PC-3 (cell line): ENCODE data around the gene LOC101059915.

ENCODE experiments used
- ATAC-seq: fragments of 200-7000 bp; cut with Tn5 transposase; 2 replicates; pipeline ENCODE4 v1.9.1; 2020; ENCODE audit warnings: mild to moderate bottlenecking, moderate library complexity
- BruUV-seq: library from RNA; stranded (reverse); fragments of 400-500 nt; replicated peaks from 2 replicates; lab custom pipeline; 2021; lab: Mats Ljungman, UMichigan
- CTCF ChIA-PET: fragments of 300-600 bp; sonication (Branson Sonifier 250); formaldehyde crosslinking; loops from one replicate; lab custom pipeline; 2022; ENCODE audit warnings: antibody characterized with exemption; lab: Charles Lee
- POLR2A ChIA-PET: fragments of 300-600 bp; sonication (Branson Sonifier 250); formaldehyde crosslinking; loops from one replicate; lab custom pipeline; 2022; ENCODE audit warnings: antibody characterized with exemption; ENCODE audit not compliant: unreplicated experiment; lab: Charles Lee
- DNase-seq: peaks from one replicate; pipeline ENCODE4 v3.0.0-alpha.2; 2015
- H2AFZ ChIP-seq: fragments of 300-600 bp; sonication (generic); 2 replicates; pipeline ENCODE4 v1.6.0; 2016; ENCODE audit warnings: antibody characterized with exemption, low read length
- H3F3A ChIP-seq: fragments of 300-600 bp; sonication (generic); one replicate; pipeline ENCODE4 v1.6.0; 2017; ENCODE audit warnings: antibody characterized with exemption, low read length, control low read depth, mild to moderate bottlenecking; ENCODE audit not compliant: unreplicated experiment
- H3K27ac ChIP-seq: fragments of 300-600 bp; sonication (generic); 2 replicates; pipeline ENCODE4 v1.5.1; 2016; ENCODE audit warnings: mild to moderate bottlenecking, low read length
- H3K27me3 ChIP-seq: fragments of 300-600 bp; sonication (generic); 2 replicates; pipeline ENCODE4 v1.6.1; 2016; ENCODE audit warnings: low read length, mixed read lengths
- H3K36me3 ChIP-seq: fragments of 300-600 bp; sonication (generic); 2 replicates; pipeline ENCODE4 v1.6.1; 2016; ENCODE audit warnings: low read depth, mixed run types, low read length, mixed read lengths
- H3K4me1 ChIP-seq: fragments of 300-600 bp; sonication (generic); 2 replicates; pipeline ENCODE4 v1.5.1; 2016; ENCODE audit warnings: low read length; ENCODE audit not compliant: insufficient read depth
- H3K4me2 ChIP-seq: fragments of 300-600 bp; sonication (generic); 2 replicates; pipeline ENCODE4 v1.6.0; 2016; ENCODE audit warnings: low read length
- H3K4me3 ChIP-seq: fragments of 300-600 bp; sonication (generic); 2 replicates; pipeline ENCODE4 v1.5.1; 2016; ENCODE audit warnings: mild to moderate bottlenecking, low read length, mixed read lengths
- H3K79me2 ChIP-seq: fragments of 300-600 bp; sonication (generic); 2 replicates; pipeline ENCODE4 v1.6.1; 2017; ENCODE audit warnings: low read length, mixed read lengths
- H3K9ac ChIP-seq: fragments of 300-600 bp; sonication (generic); 2 replicates; pipeline ENCODE4 v1.6.0; 2016; ENCODE audit warnings: mild to moderate bottlenecking, low read length
- H3K9me2 ChIP-seq: fragments of 300-600 bp; sonication (generic); replicated peaks from 2 replicates; pipeline ENCODE4 v1.6.1; 2016; ENCODE audit warnings: mixed run types, low read length, mixed read lengths
- H3K9me3 ChIP-seq: fragments of 300-600 bp; sonication (generic); 2 replicates; pipeline ENCODE4 v1.6.1; 2016; ENCODE audit warnings: low read length, mixed read lengths
- H4K20me1 ChIP-seq: fragments of 300-600 bp; sonication (generic); 2 replicates; pipeline ENCODE4 v1.6.1; 2016; ENCODE audit warnings: low read length, mixed read lengths
- EZH2 ChIP-seq: fragments of 300-600 bp; sonication (generic); IDR thresholded peaks from one replicate; pipeline ENCODE4 v1.6.1; 2017; ENCODE audit warnings: antibody characterized with exemption, mild to moderate bottlenecking, low read length; ENCODE audit not compliant: unreplicated experiment
- EZH2phosphoT487 ChIP-seq: fragments of 300-600 bp; sonication (generic); IDR thresholded peaks from 2 replicates; pipeline ENCODE4 v1.6.1; 2018; ENCODE audit warnings: mild to moderate bottlenecking, antibody characterized with exemption, low read length, borderline replicate concordance
- intact Hi-C: fragments of 100-400 bp; cut with micrococcal nuclease; formaldehyde crosslinking; loops from 2 replicates; pipeline ENCODE4 v1.9.0; 2023
- TF ChIP-seq, protein P1 (sequence below): fragments of 300-600 bp; sonication (generic); conservative IDR thresholded peaks from 2 replicates; pipeline ENCODE4 v1.5.1; 2017; ENCODE audit warnings: antibody characterized with exemption, low read depth, mild to moderate bottlenecking, low read length

The LOC101059915 gene

DNA sequence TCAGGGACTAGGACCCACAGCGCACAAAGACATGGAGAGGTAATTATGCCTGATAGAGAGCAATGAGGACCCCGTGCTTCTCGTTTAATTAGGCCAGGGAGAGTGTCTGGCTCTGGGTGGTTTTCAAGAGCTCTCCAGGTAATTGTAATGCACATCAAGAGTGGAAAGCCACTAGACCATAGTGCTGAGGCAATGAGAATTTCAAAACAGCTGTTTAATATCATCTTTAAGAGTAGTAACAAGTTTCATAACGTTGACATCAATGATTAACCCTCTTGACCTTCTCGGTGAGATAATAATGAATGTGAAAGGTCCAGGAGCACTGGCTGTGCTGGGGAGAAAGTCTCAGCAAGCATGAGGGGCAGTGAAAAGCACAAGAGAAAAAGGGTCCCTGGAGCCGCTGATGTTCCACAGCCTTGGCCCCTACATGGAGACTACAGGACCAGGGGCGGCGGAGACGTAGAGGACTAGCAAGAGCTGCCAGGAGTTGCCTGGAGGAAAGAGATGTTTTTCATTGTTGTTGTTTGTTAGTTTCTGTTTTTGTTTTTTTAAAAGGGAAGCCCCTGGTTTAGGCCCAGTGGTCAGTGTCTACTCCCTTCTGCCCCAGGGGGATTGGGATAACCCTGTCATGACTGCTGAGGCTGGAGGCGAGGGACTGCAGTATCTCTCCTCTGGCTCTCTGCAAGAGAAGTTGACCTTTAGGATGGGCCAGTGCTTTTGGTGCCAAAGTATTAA, 34.3 kb upstream of the LOC101059915 start:
- H3K27me3 ChIP-seq: no peaks in the 10 kb centered on the region
- CTCF ChIA-PET: no interaction called here
- no peaks in the 10 kb centered on the region for H3K36me3 ChIP-seq
- no peaks in the 10 kb centered on the region for H3F3A ChIP-seq
- H3K9me2 ChIP-seq: no peaks in the 10 kb centered on the region
- POLR2A ChIA-PET: no interaction called here
- intact Hi-C loops: no loop called here
- H3K27ac ChIP-seq: no peak overlapping the region
- no peaks in the 10 kb centered on the region for H4K20me1 ChIP-seq
- TF ChIP-seq EZH2 (no peak), EZH2phosphoT487 (no peak)
- TF ChIP-seq, protein P1, sequence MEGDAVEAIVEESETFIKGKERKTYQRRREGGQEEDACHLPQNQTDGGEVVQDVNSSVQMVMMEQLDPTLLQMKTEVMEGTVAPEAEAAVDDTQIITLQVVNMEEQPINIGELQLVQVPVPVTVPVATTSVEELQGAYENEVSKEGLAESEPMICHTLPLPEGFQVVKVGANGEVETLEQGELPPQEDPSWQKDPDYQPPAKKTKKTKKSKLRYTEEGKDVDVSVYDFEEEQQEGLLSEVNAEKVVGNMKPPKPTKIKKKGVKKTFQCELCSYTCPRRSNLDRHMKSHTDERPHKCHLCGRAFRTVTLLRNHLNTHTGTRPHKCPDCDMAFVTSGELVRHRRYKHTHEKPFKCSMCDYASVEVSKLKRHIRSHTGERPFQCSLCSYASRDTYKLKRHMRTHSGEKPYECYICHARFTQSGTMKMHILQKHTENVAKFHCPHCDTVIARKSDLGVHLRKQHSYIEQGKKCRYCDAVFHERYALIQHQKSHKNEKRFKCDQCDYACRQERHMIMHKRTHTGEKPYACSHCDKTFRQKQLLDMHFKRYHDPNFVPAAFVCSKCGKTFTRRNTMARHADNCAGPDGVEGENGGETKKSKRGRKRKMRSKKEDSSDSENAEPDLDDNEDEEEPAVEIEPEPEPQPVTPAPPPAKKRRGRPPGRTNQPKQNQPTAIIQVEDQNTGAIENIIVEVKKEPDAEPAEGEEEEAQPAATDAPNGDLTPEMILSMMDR: no peak
- no peak for DNase-seq
- no peak overlapping the region for H3K4me3 ChIP-seq
- ATAC-seq: no peak
- H3K9ac ChIP-seq: no peak overlapping the region
- H3K4me1 ChIP-seq: peaks cover 16% of the 10 kb centered on the region; the same call in 1 of the 2 replicates
- no peak overlapping the region for H2AFZ ChIP-seq
- no peaks in the 10 kb centered on the region for H3K79me2 ChIP-seq
- H3K9me3 ChIP-seq: no peaks in the 10 kb centered on the region
- no peak overlapping the region for H3K4me2 ChIP-seq
- BruUV-seq: no TSS peak

DNA sequence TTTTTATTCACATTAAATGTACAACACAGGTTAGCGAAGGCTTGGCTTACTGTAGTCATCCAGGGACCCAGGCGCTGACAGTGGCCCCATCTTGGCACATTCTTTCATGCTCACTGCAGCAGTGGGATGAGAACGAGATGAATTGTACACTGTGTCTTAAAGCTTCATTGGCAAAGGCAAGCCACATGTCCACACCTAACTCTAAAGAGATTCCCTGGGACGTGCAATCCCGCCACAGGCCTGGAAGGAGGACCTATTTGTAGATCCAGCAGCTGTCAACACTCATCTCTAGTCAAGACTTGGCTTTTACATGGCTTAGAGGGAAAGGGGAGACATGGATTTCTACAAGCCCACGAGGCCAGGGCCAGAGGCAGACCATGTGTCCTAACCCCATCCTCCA, 33.0 kb upstream of the LOC101059915 start:
- Histone ChIP-seq H3K4me1 (peaks cover 19% of the 10 kb centered on the region; the same call in 1 of the 2 replicates), H3K4me3 (no peak overlapping the region), H3K79me2 (no peaks in the 10 kb centered on the region), H3K27me3 (no peaks in the 10 kb centered on the region), H3K9ac (no peak overlapping the region), H3K9me3 (no peaks in the 10 kb centered on the region), H3K36me3 (no peaks in the 10 kb centered on the region), H3F3A (no peaks in the 10 kb centered on the region), H4K20me1 (no peaks in the 10 kb centered on the region), H3K4me2 (no peak overlapping the region), H3K9me2 (no peaks in the 10 kb centered on the region), H2AFZ (no peak overlapping the region), H3K27ac (no peak overlapping the region)
- DNase-seq: no peak
- ATAC-seq: no peak
- intact Hi-C loops: no loop called here
- POLR2A ChIA-PET: no interaction called here
- CTCF ChIA-PET: no interaction called here
- TF ChIP-seq, protein P1: no peak
- TF ChIP-seq EZH2phosphoT487: no peak
- TF ChIP-seq EZH2: no peak
- no TSS peak for BruUV-seq

DNA sequence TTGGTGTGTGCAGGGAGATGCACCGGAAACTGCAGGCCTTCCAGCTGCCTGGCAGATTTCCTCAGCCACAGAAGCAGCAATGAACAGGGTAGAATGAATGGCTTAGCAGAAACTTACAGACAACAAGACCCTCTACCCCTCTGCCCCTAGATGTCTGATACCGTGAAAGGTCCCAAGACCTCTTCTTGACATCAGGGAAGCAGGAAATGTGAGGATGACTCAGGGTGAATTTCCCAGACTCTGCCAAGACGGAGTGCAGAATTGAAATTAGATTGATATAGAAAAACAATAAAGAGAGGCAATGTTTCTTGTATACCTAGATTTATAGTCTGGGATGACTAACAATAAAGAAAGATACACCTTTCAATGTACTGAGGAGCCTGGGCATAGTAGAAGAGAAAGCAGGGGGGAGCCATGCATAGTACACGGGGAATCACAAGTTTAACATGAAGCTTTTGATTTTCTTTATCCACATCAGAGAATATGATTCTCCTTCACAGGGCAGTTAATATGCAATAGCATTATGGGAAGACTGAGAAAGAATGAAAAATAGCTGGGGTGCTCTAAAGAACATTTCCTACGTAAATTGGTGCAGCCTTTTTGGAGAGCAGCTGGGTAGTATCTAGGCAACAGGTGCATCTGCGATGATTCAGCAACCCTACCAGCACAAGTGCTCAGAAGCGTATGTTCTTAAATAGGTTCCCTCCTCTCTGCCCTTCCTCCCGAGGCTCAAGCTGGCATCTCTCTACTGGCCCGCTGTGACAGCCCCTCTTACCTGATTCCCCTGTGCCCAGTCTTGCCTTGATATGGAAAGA, 30.7 kb upstream of the LOC101059915 start:
- TF ChIP-seq EZH2phosphoT487 (no peak), EZH2 (no peak)
- TF ChIP-seq, protein P1: no peak
- Histone ChIP-seq H3K9ac (no peak overlapping the region), H3K4me1 (peaks cover 19% of the 10 kb centered on the region; the same call in 1 of the 2 replicates)

More for the DNA sequence above, 30.7 kb upstream of the LOC101059915 start:
- H3K27me3 ChIP-seq: no peaks in the 10 kb centered on the region
- H3F3A ChIP-seq: no peaks in the 10 kb centered on the region
- no peaks in the 10 kb centered on the region for H3K9me3 ChIP-seq
- intact Hi-C loops: no loop called here
- H3K27ac ChIP-seq: peak overlapping the region; percentile 37
- DNase-seq (peak; percentile 33), ATAC-seq (peak; percentile 53)
- no peaks in the 10 kb centered on the region for H4K20me1 ChIP-seq
- no peaks in the 10 kb centered on the region for H3K36me3 ChIP-seq
- H3K4me3 ChIP-seq: no peak overlapping the region
- H3K9me2 ChIP-seq: no peaks in the 10 kb centered on the region
- no peaks in the 10 kb centered on the region for H3K79me2 ChIP-seq
- H3K4me2 ChIP-seq: 0 out of 2 replicates have a peak overlapping the region, but pooled peaks have one; percentile 15
- CTCF ChIA-PET: no interaction called here
- POLR2A ChIA-PET: no interaction called here
- no TSS peak for BruUV-seq
- no peak overlapping the region for H2AFZ ChIP-seq
